D341Med (cell line): ENCODE results near the gene BRAP.
"Not testable (repeated sequence)": the region's sequence is repeated elsewhere in the genome, so short reads cannot be mapped to it uniquely, and the experiment has no call there.

Experiments
- DNase-seq: peaks from one replicate; pipeline ENCODE4 v3.0.0; 2012; ENCODE audit warnings: low spot score

BRAP gene

DNA sequence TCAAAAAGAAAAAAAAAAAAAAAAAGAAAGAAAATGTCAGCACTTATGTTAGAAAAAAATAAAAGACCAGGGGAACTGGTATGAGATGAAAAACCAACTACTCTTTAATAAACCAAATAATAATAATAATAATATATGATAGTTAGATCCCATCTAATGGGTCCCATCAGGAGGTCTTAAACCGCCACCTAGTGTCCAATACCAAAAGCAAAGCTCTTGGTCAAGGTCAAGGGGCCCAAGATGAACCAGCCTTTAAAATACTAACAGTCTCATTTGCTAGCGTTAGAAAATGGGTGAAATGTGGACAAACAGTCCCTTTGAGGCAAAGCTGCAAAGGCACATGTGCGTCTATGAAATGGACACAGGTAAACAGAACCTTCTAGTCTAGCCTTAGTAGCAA lies 12.3 kb downstream of the BRAP start:
- DNase-seq: no peak

DNA sequence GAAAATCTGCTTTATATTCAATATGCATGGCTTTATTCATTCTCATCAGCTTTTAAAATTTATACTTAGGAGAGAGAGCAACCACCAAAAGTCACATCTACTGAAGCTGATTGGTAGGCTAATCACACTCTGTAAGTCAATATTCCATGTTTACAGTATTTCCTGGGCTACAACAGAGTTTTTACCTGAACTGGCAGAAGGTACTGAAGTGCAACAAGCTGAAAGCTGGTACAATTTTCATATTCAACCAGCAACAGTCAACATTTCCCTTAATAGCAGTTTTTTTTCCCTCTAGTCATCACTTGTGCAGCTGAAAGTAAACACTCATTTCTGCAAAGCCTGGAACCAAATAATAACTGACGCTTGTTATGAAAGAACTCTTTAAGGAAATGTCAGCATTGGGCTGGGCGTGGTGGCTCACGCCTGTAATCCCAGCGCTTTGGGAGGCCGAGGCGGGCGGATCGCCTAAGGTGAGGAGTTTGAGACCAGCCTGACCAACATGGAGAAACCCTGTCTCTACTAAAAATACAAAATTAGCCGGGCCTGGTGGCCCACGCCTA lies 12.9 kb downstream of the BRAP start:
- DNase-seq: no peak

DNA sequence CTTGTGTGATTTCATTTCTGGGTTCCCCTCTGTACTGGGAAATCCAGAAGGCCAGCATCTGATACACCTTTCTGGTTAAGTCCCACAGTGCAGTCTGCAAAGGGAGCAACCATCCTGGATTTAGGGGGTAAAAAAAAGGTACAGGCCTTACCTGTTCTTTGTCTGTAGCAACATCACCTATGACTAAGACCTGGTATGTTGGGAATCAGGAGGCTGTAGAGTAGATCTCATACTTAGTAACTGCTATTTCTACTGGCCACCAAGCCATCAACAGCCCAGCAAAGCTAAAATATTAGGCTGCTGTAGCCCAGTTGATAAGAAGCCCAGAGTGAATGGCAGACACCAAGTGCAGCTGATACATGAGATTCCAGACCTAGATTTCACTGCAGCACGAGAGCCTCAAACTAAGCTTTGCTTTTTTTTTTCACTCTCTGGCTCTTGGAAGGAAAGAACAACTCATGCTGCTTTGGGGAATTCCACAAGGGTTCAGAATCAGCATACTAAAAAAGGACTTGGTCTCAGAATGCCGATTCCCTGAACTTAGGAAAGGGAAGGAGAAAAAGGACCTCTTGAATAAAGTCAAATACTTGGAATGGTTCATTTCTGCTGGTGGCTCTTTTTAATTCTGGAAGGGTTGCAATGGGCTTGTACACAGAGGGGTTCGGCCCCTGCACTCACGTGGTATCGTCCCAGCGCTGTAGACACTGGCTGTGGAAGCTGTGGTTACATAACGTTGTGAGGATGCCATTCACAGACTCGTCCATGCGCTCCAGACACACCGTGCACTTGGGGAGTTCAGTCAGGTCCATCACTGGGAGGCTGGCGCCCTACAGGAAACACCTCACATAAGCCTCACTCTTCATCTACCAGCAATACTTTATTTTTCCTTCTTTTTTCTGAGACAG lies 20.5 kb downstream of the BRAP start:
- DNase-seq: no peak

DNA sequence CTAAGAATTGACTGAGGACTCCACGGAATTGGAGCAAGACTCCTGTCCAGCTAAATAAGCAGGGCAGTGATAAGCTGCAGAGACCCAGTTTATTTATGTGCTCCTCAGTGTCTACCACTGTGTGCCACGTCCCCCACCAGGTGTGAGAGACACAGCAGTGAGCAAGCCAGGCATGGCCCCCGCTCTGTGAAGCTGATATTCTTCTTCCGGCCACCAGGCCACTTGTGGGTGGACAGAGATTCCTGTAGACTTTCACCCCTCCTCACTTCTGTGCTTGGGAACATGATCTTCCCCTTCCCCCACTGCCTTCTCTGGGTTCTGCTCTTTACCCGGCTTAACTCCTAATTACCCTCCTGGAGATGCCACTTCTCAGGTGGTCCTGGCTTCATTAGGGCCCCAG lies 21.3 kb downstream of the BRAP start:
- DNase-seq: no peak

DNA sequence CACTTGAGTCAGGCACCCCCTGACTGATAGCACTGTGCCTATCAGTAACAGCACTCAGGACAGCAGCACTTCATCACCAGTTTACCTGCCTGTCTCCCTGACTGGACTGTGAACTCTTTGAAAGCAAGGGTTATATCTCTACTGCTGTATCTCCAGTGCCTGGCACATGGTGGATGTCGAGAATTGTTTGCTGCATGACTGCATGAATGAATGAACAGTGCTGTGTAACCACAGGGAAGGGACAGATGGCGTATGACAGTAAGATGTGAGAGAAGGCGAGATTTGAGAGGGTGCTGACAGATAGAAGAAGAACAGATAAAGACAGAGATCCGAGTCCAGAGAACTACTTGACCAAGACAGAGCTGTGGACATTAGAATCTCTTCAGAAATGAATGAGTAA lies 29.7 kb downstream of the BRAP start:
- no peak for DNase-seq

DNA sequence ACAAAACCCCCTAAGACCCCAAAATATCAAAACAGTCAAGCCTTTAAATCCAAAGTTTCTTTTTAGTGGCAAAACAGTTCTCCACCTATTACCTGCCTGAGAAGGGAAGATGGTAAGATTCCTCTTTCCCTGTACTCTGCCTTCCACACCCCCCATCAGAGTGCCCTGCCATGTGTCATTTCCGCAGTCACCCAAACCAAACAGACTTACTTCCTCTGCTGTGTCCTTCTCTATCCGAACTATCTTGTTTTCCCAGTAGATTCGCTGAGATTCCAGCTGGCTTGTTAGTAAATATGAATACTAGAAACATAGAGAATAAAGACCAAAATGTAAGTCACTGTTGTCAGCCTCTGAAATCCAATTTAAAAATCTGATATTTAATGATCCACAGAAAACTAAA lies 30.4 kb downstream of the BRAP start:
- no peak for DNase-seq

DNA sequence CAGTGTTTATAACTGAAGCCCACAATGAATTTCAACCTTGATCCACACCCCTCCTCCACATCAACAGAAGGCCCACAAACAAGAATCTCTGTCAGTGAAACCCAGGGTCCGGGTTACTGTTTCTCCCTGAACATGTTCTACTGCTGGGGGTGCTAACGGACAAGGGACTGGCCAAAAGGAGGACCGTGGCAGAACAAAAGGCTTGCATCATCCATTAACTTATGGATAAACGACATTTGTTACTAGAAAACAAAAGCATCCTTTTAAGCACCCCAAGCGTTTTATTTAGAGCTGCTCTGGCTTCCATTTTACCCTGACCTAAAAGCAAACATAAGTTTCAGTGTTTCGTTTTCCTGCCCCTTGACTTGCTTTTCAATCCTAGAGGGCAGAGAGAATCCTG lies 32.2 kb downstream of the BRAP start:
- no peak for DNase-seq

DNA sequence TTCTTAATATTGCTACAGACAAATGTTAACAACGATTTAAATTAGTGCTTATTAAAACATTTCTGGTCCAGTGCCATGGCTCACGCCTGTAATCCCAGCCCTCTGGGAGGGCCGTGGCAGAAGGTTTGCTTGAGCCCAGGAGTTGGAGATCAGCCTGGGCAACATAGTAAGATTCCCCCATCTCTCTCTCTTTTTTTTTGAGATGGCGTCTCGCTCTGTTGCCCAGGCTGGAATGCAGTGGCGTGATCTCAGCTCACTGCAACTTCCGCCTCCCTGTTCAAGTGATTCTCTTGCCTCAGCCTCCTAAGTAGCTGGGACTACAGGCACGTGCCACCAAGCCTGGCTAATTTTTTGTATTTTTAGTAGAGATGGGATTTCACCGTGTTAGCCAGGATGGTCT lies 33.2 kb downstream of the BRAP start:
- not testable (repeated sequence) for DNase-seq

DNA sequence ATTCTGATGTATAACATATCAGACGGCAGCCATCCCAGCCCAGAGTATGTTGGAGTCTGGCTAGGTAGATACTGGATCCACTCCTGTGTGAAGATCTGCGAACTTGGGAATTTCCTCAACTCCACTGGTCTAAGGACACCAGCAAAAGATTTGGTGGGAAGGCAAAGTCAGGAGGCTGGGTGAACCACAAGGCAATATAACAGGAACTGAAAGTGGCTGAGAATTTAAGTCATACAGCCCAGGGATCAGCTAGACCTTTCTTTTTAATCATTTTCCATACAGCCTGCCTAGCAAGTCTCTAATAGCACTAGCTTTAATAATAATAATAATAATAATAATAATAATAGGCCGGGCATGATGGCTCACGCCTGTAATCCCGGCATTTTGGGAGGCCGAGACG lies 34.8 kb downstream of the BRAP start:
- DNase-seq: no peak

DNA sequence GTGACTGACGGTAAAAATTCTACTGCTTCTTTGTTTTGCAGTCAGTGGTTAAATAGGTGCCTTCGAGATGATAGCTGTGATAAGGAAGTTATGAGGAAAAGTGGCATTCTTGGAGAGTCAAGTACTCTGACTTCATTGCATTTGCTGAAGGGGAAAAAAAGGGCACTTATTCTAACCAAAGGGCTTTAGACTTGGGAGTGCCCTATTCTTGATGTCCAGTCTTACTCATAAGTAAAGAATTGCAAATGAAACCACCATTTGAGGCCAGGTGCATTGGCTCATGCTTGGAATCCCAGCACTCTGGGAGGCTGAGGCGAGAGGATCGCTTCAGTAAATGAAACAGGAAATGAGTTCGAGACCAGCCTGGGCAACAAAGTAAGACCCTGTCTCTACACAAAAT lies 40.3 kb downstream of the BRAP start:
- no peak for DNase-seq

DNA sequence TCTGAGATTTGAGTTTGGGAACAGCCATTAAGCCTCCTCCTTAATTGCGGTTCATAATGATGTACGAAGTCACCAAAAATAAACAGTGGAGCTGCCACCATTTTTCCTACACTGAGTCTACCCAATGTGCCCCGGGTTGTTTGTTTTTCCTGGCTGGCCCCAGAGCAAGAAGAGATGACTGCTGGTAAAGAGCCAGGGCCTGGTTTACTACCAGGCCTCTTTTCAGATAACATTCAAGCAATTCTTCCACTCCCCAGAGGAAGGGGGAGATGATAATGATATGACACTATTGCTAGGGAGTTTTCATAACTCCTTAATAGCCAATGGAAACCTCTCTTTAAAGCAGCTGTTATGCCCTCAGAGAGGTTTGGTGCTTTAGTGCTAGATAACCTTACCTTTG lies 42.3 kb downstream of the BRAP start:
- no peak for DNase-seq

DNA sequence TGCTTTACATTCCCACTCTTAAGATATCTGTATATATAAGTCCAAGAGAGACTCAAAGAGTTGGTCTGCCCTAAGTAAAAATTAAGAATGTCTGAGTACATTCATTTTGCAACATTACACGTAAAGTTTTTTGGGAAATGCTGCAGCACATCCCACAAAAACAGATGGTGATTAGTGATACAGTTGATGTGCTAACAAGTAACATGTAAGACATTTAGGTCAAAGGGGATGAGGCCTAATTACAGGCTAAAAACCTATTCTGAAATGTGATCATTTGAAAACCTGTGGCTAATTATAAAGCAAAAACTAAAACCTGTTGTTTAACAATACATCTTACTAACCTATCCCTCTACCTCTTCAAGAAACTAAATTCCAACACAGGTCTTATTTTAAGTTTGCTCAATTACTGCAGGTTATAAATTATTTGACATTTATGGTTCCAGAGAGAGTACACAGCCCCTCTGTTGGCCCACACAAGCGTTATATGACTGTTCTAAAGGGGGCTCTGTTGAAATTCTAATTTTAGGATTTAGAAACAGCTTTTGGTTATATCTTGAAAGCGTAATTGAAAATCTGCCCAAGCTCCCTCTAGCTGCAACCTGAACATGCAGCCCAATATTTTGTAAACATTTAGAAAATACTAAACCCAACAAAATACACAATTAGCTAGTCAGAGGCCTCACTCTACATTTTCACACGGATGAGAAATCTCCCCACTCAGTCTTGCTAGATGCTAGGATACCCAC lies 42.9 kb downstream of the BRAP start:
- no peak for DNase-seq

DNA sequence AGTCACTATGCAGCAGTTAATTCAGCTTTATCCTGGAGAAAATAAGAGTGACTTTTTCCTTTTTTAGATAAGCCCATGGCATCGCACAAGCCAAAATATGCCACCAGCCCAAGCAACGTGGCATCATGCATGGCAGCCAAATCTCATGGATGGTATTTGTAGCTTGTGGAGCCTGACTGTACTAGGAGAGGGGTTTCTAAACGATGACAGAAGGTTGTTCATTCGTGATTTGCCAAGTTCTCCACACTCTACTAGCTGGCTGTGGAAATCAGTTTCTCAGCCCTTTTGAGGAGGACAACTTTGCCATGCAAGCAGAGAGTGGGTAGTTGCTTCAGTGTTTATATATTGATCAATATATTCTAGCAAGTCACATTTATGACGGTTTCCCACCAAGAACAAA lies 45.2 kb downstream of the BRAP start:
- no peak for DNase-seq

DNA sequence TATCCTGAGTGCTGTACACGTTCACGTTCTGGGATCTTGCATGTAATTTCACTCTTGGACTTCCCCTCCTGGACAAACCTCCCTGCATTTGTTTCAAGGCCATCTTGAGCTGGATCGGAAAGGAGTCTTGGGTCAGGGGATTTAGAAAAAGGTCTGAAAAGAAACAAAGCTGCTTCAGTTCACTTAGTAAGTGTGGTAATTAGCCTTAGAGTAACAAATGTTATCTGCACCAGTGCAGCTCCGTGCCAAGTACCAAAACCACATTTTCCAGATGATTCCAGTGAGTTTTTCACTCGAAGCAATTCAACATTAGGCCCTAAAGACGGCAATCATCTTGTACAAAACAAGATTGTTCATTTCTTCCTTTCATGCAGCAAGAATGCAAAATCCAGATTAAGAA lies 47.2 kb downstream of the BRAP start:
- no peak for DNase-seq

DNA sequence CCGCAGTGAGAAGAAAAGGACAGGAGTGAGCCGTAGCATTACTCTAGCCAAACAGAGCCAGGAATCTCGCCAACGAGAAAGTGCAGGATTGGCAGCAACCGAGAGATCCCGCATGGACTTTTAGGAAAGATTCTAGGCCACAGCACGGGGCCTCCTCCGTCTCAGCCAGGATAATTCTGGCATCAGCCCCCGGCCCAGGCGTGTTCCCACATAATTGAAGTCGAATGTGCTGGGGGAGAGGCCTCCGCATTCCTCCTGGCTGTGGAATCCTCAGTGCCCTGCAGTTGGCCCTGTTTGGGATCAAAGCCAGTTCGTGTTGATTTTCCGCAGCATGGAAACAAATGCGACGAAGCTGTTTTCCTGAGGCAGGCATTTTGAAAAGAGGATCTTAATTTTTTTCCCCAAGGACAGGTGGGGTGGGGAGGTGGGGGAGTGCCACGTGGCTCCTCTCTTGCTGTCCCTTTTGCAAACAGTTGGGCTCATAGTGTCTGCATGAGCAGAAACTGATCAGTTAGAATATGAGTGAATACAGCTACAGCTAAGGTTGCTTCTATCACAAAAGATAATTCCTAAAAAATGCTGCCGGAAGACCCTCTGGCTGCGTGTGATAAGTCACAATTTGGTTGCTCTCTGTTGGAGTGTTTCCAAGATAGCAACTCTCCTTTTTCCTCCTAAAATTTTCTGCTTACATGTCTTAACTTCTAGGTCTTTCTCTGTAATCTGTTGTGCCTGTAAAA lies 49.4 kb downstream of the BRAP start:
- peak; percentile 33 for DNase-seq

DNA sequence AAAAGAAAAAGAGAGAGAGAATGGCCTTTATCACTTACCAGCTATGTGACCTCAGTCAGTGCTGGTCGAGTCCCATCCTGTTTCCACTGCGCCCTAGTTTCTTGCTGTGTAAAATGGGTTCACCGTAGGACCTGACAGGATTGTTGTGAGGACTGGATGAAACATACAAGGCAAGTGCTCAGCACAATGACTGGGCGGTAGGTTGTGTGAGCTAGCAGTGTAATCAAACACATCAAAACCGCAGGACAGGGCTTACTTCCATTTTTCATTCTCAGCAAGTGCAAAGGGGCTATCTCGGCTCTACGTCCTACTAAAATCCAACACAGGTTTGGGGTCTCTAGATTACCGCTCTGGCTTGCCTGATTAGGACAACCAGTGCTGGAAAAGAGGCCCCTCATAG lies 50.2 kb downstream of the BRAP start:
- no peak for DNase-seq

DNA sequence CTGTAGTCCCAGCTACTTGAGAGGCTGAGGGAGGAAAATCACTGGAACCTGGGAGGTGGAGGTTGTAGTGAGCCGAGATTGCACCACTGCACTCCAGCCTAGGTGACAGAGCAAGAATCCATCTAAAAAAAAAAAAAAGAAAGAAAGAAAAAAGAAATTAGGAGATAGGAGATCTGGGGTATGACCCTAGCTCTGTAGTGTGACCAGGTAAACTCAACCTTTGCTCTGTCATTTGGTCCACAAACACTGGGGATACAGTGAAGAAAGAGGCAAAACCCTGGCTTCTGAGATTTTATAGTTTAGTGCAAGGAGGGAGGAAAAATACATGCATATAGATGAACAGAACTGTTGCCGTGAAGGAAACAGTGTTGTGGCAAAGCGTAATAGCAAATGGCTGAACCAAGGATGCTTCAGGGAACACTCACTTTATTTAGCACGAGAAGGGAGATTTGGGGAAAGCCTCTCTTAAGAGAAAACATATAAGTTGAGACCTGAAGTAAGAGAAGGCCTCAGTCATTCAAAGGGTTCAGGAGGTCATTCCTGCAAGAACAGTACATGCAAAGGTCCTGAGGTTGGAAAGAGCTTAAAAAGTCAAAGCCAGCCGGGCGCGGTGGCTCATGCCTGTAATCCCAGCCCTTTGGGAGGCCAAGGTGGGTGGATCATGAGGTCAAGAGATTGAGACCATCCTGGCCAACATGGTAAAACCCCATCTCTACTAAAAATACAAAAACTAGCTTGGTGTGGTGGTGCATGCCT lies 57.1 kb downstream of the BRAP start:
- no peak for DNase-seq

DNA sequence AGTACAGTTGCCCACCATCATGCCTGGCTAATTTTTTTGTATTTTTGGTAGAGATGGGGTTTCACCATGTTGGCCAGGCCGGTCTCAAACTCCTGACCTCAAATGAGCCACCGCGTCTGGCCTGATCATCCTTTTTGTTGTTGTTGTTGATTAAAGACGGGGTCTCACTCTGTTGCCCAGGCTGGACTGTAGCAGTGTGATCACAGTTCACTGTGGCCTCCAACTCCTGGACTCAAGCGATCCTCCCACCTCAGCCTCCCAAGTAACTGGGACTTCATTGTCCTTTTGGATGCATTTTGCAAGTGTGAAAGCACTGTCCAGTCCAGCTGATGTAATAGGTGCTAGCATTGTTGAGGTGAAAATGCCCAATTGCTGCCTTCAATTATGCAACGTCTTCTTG lies 59.5 kb downstream of the BRAP start:
- DNase-seq: no peak

DNA sequence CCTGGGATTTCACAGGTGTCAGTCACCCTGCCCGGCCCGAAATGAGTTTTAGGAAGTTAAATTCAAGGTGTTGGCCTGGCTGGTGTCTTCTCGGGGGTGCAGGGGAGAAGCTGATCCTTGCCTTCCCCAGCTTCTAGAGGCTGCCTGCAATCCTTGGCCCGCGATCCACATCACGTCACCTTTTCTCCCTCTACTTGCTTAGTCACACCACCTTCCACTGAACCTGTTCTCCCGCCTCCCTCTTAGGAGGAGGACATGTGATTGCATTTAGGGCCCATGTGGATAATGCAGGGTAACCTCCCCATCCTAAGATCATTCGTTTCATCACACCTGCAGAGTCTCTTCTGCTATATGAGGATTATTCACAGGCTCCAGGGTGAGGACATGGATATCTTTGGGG lies 61.2 kb downstream of the BRAP start:
- no peak for DNase-seq

DNA sequence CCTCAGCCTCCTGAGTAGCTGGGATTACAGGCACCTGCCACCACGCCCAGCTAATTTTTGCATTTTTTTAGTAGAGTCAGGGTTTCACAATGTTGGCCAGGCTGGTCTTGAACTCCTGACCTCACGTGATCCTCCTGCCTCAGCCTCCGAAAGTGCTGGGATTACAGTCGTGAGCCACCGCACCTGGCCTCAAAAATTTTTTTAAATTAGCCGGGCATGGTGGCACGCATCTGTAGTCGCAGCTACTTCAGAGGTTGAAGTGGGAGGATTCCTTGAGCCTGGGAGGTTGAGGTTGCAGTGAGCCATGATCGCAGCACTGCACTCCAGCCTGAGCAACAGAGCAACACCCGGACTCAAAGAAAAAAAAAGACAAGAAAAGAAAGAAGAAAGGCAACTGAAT lies 67.9 kb downstream of the BRAP start:
- not testable (repeated sequence) for DNase-seq

DNA sequence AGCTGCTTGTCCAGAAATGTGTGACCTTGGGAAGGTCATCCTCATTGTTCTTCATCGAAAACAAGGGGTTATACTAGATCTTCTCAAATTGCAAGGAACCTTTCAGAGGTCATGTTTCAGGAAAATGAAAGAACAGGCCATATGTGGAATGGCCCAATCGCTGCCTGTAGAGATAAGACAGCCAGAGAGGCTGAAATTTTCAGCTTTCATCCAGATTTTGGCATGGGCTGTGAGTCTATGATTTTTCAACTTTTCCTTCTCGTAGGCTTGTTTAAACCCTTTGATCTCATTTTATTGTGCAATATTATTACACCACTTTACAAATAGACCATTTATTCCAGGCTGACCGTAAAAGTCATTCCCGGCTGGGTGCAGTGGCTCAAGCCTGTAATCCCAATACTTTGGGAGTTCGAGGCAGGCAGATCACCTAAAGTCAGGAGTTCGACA lies 69.6 kb downstream of the BRAP start:
- no peak for DNase-seq

DNA sequence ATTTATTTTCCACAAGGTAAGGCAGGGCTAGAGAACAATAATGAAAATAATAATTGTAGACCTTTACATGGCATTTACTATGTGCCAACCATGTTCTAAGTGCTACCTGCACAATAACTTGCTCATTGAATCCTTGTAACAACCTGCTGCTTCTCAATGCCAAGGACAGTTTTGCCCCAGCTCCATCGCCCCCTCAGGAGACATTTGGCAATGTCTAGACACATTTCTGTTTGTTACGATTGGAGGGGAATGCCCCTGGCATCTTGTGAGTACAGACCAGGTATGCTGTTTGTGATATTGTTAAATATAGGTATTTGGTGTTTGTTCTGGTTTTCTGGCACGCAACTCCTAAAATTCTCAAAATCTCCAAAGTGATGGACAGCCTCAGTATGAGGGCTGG lies 78.5 kb downstream of the BRAP start:
- DNase-seq: no peak
